K562 (cell line): ENCODE measurements around the gene GYPE. TPM values are rescaled to one million over a fixed set of nuclear protein-coding genes. Genes with fewer than 3 reads are reported as not detected.
A peak's percentile ranks its signal among the peaks of the same experiment; 100 is the strongest.
"Not testable (repeated sequence)": the region's sequence is repeated elsewhere in the genome, so short reads cannot be mapped to it uniquely, and the experiment has no call there.

Source experiments
- ATAC-seq: fragments of 200-7000 bp; cut with Tn5 transposase; 3 replicates; pipeline ENCODE4 v1.9.1; 2020; ENCODE audit warnings: moderate library complexity
- BruUV-seq: library from RNA; stranded (reverse); fragments of 400-500 nt; replicated peaks from 2 replicates; lab custom pipeline; 2021; lab: Mats Ljungman, UMichigan
- CTCF ChIA-PET: fragments of 300-600 bp; formaldehyde crosslinking; extraction: SDS; loops from one replicate; lab custom pipeline; 2021; ENCODE audit warnings: low intra/inter-chr PET ratio; lab: Yijun Ruan, JAX
- POLR2A ChIA-PET: fragments of 300-600, 350-650 bp; sonication (Branson Sonifier 250); formaldehyde crosslinking; extraction: SDS; loops from one replicate; lab custom pipeline; 2021; ENCODE audit warnings: antibody characterized with exemption, inconsistent platforms; lab: Yijun Ruan, JAX
- DNase-seq, 4 experiments: peaks; one replicate each; pipeline versions ENCODE4 v3.0.0 to v3.0.0-alpha.2; 2011 to 2018; ENCODE audit warnings: low spot score in 3 of 4, mixed read lengths in 3 of 4; ENCODE audit errors: extremely low read depth in 1 of 4
- FAIRE-seq: peaks from 2 replicates; lab custom pipeline; 2011; peaks lifted over from hg19 to GRCh38; lab: Jason Lieb, UNC
- H2AFZ ChIP-seq: 2 replicates; pipeline ENCODE4 v1.6.0; 2011; ENCODE audit warnings: low read depth, low read length, control low read depth, inconsistent platforms
- H3K27ac ChIP-seq: fragments of 200-600 bp; 3 replicates; pipeline ENCODE4 v1.8.0; 2011; ENCODE audit warnings: low read depth, mild to moderate bottlenecking, control low read depth, inconsistent platforms, low read length, moderate library complexity, mixed read lengths; ENCODE audit errors: extremely low read depth
- H3K27me3 ChIP-seq, 2 experiments: fragments of 300-600 bp in 1 of 2; 2 replicates in 1 of 2; 3 replicates in 1 of 2; pipeline versions ENCODE4 v1.6.0 to v1.8.0; 2011; ENCODE audit warnings: inconsistent platforms in 2 of 2, low read length in 2 of 2, mild to moderate bottlenecking in 1 of 2, mixed read lengths in 1 of 2, moderate library complexity in 1 of 2; ENCODE audit not compliant: control insufficient read depth in 2 of 2, insufficient read depth in 2 of 2
- H3K36me3 ChIP-seq: fragments of 300-600 bp; 3 replicates; pipeline ENCODE4 v1.8.0; 2011; ENCODE audit warnings: mild to moderate bottlenecking, low read length, inconsistent platforms; ENCODE audit not compliant: control insufficient read depth, insufficient read depth
- H3K4me1 ChIP-seq, 2 experiments: fragments of 200-600 bp in 1 of 2; replicated peaks in 1 of 2; 2 replicates in 1 of 2; 3 replicates in 1 of 2; pipeline versions ENCODE4 v1.5.1 to v1.8.0; 2011; ENCODE audit warnings: inconsistent platforms in 2 of 2, low read length in 2 of 2, mild to moderate bottlenecking in 1 of 2, mixed read lengths in 1 of 2, moderate library complexity in 1 of 2; ENCODE audit not compliant: control insufficient read depth in 2 of 2, insufficient read depth in 2 of 2
- H3K4me2 ChIP-seq: 2 replicates; pipeline ENCODE4 v1.6.1; 2011; ENCODE audit warnings: low read length, control low read depth, inconsistent platforms, mixed read lengths; ENCODE audit not compliant: insufficient read depth
- H3K4me3 ChIP-seq: fragments of 200-600 bp; sonication (generic), shearing (Covaris generic); 2 replicates; pipeline ENCODE4 v1.5.1; 2016; ENCODE audit warnings: control low read depth, inconsistent platforms
- H3K79me2 ChIP-seq: fragments of 200-600 bp; 3 replicates; pipeline ENCODE4 v1.8.0; 2011; ENCODE audit warnings: low read length, inconsistent platforms; ENCODE audit not compliant: control insufficient read depth, insufficient read depth
- H3K9ac ChIP-seq, 2 experiments: 2 replicates each; pipeline versions ENCODE4 v1.6.0 to v1.6.1; 2011; ENCODE audit warnings: low read depth in 2 of 2, low read length in 2 of 2, control low read depth in 1 of 2, inconsistent platforms in 1 of 2, mild to moderate bottlenecking in 1 of 2, mixed read lengths in 1 of 2; ENCODE audit not compliant: insufficient read depth in 1 of 2
- H3K9me1 ChIP-seq: one replicate; pipeline ENCODE4 v1.6.0; 2011; ENCODE audit warnings: inconsistent platforms, mild to moderate bottlenecking, low read length, moderate library complexity; ENCODE audit not compliant: control insufficient read depth, insufficient read depth
- H3K9me3 ChIP-seq: replicated peaks from 2 replicates; pipeline ENCODE4 v1.5.1; 2011; ENCODE audit warnings: low read depth, low read length, inconsistent platforms; ENCODE audit not compliant: control insufficient read depth, insufficient read depth
- H4K20me1 ChIP-seq: replicated peaks from 2 replicates; pipeline ENCODE4 v1.6.1; 2011; ENCODE audit warnings: low read length, inconsistent platforms, mixed read lengths; ENCODE audit not compliant: control insufficient read depth, insufficient read depth
- AFF1 ChIP-seq, 2 experiments: fragments of 450-650 bp; IDR thresholded peaks; 2 replicates each; pipeline ENCODE4 v1.6.1; 2018; ENCODE audit warnings: mild to moderate bottlenecking in 2 of 2, low read depth in 1 of 2; ENCODE audit not compliant: partially characterized antibody in 2 of 2
- WGBS: fragments of 100-300 bp; shearing (Covaris generic); methylation state at CpG from one replicate; pipeline ENCODE4 v1.1.6; 2016; ENCODE audit warnings: low coverage, mixed read lengths; ENCODE audit not compliant: insufficient coverage; ENCODE audit errors: missing lambda C conversion rate; 5-methylcytosine and 5-hydroxymethylcytosine counted together
- in situ Hi-C: fragments of 300-500 bp; cut with MboI; formaldehyde crosslinking; loops from 4 replicates; pipeline ENCODE4 v1.15.0; 2018; ENCODE audit warnings: inconsistent platforms, mixed read lengths
- intact Hi-C: fragments of 100-400 bp; cut with micrococcal nuclease; formaldehyde crosslinking; loops from 2 replicates; pipeline ENCODE4 v1.14.2; 2022
- polyA plus RNA-seq, 8 experiments: library from polyadenylated mRNA; depleted of rRNA in 4 of 8; stranded (reverse) in 5 of 8; unstranded in 3 of 8; fragments of >200 nt; fragmentation: Nextera tagmentation in 2 of 8; fragmentation: Illumina TruSeq in 1 of 8; extraction: Ambion mirVana in 2 of 8; extraction: Trizol in 1 of 8; gene quantifications; 2 replicates each; pipeline versions ENCODE4 v1.2.1 to v1.2.3, GENCODE V29; 2011 to 2014; ENCODE audit warnings: inconsistent platforms in 1 of 8, missing spikeins in 1 of 8
- total RNA-seq, 7 experiments: library from RNA; depleted of rRNA in 6 of 7; stranded (reverse); fragments of >200 nt in 6 of 7; fragmentation: Illumina TruSeq in 2 of 7; extraction: Trizol in 2 of 7; gene quantifications; 2 replicates each; pipeline versions ENCODE4 v1.2.1 to v1.2.3, GENCODE V29; 2011 to 2021; ENCODE audit warnings: low replicate concordance in 1 of 7

The GYPE gene
- total and polyA plus RNA-seq, 9 of the 15 experiments (the other 6 are each of a cell fraction or from before 2014, with no cell fraction given): 16.8 to 108 (median 43.7) TPM

- TF ChIP-seq AFF1 (IDR thresholded peaks at IDR 0.05; ENCODE audit: low read depth in 1 of 2, partially characterized antibody in 2 of 2): peak in 1 of 2 experiments; percentile 55
These were observed 62.5 kb downstream of the GYPE start (continued) for GRCh38 chr4:143842624-143843505.

- H3K79me2 ChIP-seq, H3K27me3 ChIP-seq, H3K36me3 ChIP-seq, H3K27ac ChIP-seq, H3K4me2 ChIP-seq, in situ Hi-C loops, H4K20me1 ChIP-seq, ATAC-seq, intact Hi-C loops, H3K9ac ChIP-seq, DNase-seq, H3K9me3 ChIP-seq, BruUV-seq, CTCF ChIA-PET, H3K9me1 ChIP-seq, POLR2A ChIA-PET, FAIRE-seq, H3K4me3 ChIP-seq, H2AFZ ChIP-seq, H3K4me1 ChIP-seq: not testable (repeated sequence)
- 75% methylated on average over 4 of the region's 7 CpGs for WGBS
These were observed 65.9 kb downstream of the GYPE start for GRCh38 chr4:143839413-143839812.

- H3K4me2 ChIP-seq, POLR2A ChIA-PET, DNase-seq, H4K20me1 ChIP-seq, ATAC-seq, BruUV-seq, FAIRE-seq, H3K9me3 ChIP-seq, in situ Hi-C loops, H3K79me2 ChIP-seq, H3K4me3 ChIP-seq, H3K36me3 ChIP-seq, H3K9ac ChIP-seq, H3K4me1 ChIP-seq, H3K27ac ChIP-seq, CTCF ChIA-PET, H2AFZ ChIP-seq, H3K27me3 ChIP-seq, H3K9me1 ChIP-seq, intact Hi-C loops: not testable (repeated sequence)
- 30% methylated on average over 3 of the region's 4 CpGs for WGBS
These were observed 71.2 kb downstream of the GYPE start for GRCh38 chr4:143834196-143834595.
